ENCODE data around the gene PCBD2.
"Not testable (repeated sequence)": the region's sequence is repeated elsewhere in the genome, so short reads cannot be mapped to it uniquely, and the experiment has no call there.

Gene PCBD2

DNA sequence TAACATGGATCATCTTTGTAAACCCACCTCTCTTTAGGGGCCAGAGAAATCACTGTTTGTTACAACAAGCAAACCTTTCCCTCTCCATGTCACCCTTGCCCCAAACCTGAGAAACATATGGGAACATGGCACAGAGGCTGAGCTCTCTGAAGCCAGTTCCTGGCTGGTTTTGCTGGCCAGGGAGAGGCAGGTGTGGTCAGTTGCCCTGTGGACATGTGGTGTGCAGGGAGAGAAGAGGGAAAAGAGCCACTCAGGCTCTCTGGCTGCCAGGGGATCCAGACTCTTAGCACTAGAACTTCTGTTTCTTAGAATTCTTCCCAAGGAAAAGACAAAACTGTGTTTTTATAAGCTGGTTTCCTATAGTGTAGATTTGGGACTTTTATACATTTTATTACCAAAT lies 58.2 kb downstream of the PCBD2 start:
- DNase-seq (ENCODE audit: low spot score), result no peak

GRCh38 chr5:134964359-134965270 lies 59.7 kb downstream of the PCBD2 start:
- no peak for DNase-seq (ENCODE audit: low spot score)

GRCh38 chr5:134965271-134965825 lies 60.4 kb downstream of the PCBD2 start:
- no peak for DNase-seq (ENCODE audit: low spot score)

- DNase-seq (ENCODE audit: low spot score), result no peak
Observed at GRCh38 chr5:134967607-134968006, 62.7 kb downstream of the PCBD2 start, which contains the start of gene CATSPER3. TSS of gene CATSPER3 (plus strand) at chr5:134967907. CDS start at chr5:134967992, 85 bp downstream.

DNA sequence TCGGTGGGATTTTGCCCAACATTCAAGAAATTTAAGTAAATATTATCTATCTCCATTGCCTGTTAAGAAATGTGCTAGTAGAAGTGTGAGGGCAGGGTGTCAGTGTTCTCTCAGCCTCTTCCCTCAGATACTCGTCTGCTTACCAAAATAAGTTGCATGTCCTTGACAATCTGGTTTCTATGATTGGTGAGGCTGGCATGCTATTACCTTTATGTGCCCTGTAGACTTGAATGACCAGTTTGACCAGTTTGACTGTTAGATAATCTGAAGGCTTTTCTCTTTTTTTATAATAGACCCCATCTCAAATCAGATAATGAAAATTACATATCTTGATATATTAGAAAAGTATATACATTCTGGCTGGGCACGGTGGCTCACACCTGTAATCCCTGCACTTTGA lies 63.1 kb downstream of the PCBD2 start:
- no peak for DNase-seq (ENCODE audit: low spot score)

DNA sequence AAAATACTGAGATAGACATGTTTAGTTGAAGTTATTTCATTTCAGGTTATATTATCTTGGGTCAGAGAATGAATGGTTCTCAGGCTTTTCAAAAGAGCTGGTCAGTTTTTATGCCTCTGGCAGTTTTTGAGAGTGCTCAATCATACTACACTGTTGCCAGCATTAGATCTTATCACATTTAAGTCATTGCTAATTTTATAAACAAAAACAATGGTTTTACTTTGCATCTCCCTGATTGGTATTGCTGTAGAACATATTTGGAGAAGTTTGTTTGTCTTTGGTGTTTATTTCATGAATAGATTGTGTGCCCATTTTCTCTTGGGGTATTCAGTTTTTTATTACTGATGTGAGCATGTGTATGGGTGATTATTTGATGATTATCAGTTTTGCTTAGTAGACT lies 64.2 kb downstream of the PCBD2 start:
- no peak for DNase-seq (ENCODE audit: low spot score)

GRCh38 chr5:134975078-134975715 lies 70.3 kb downstream of the PCBD2 start:
- no peak for DNase-seq (ENCODE audit: low spot score)

- DNase-seq (ENCODE audit: low spot score), result no peak
Observed at GRCh38 chr5:134975843-134976242, 70.9 kb downstream of the PCBD2 start.

GRCh38 chr5:134976841-134977240 lies 71.9 kb downstream of the PCBD2 start:
- no peak for DNase-seq (ENCODE audit: low spot score)

DNA sequence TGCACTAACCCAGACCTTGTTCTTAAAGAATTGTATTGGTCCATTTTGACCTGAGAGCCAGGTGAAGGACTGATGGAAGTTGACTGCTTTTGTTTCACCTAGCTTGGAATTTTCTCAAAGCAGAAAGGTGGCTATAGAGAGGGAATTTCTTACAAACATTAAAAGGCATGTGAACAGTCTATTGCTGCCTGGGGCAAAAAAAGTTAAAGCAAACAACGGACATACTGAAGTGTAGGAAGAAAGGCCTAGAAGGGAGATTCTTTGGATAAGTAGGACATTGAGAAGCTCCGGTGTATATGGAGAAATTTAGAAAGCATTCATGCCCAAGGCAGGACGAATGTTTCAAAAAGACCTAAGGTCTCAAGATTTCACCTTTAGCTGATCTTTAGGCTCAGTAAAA lies 74.5 kb downstream of the PCBD2 start:
- no peak for DNase-seq (ENCODE audit: low spot score)

GRCh38 chr5:134982230-134982629 lies 77.3 kb downstream of the PCBD2 start:
- no peak for DNase-seq (ENCODE audit: low spot score)

GRCh38 chr5:134989266-134989830 lies 84.4 kb downstream of the PCBD2 start:
- no peak for DNase-seq (ENCODE audit: low spot score)

- DNase-seq (ENCODE audit: low spot score), result not testable (repeated sequence)
Observed at GRCh38 chr5:134990183-134990582, 85.3 kb downstream of the PCBD2 start.

DNA sequence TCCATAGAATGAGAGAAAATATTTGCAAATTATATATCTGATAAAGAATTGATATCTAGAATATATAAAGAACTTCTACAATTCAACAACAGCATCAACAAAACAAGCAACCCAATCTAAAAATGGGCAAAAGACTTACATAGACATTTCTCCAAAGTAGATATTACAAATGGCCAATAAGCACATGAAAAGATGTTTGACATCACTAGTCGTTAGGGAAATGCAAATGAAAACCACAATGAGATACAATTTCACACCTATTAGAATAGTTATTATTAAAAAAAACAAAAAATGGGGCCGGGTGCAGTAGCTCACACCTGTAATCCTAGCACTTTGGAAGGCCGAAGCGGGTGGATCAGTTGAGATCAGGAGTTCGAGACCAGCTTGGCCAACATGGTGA lies 87.2 kb downstream of the PCBD2 start:
- no peak for DNase-seq (ENCODE audit: low spot score)

DNA sequence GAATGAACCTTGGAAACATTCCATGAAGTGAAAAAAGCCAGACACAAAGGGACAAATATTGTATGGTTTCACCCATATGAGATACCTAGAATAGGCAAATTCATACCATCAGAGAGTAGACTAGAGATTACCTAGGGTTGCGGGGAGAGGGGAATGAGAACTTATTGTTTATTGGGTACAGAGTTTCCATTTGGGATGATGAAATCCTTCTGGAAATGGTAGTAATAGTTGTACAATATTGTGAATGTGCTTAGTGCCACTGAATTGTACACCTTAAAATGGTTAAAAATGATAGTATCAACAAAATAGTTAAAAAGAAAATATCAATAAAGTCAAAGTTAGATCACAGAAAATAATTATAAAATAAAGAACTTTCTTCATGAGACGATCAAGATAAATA lies 88.2 kb downstream of the PCBD2 start:
- no peak for DNase-seq (ENCODE audit: low spot score)

DNA sequence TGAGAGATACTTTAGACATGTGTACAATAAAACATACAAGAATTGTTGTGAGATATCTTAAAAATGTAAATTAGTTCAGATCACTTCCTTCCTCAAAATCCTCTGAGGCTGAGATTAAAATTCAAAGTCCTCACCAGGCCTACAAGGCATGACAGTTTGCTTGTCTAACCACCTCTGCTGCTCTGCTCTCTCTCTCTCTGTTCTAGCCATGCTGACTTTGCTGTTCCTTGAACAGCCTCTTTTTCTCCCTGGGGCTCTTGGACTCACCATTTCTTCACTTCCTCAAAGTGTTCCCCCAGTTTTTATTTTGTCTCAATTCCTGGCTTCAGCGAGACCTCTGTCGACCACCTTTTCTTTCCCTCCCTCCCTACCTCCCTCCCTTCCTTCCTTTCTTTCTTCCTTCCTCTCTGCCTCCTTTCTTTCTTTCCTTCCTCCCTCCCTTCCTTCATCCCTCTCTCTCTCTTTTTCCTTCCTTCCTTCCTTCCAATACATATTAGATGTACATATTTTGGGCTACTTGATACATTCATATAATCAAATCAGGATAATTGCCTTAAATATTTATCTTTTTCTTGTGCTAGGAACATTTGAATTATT lies 89.7 kb downstream of the PCBD2 start:
- peak; percentile 42 for DNase-seq (ENCODE audit: low spot score)

GRCh38 chr5:134995850-134996402 lies 91.0 kb downstream of the PCBD2 start:
- DNase-seq (ENCODE audit: low spot score), result no peak

- DNase-seq (ENCODE audit: low spot score), result no peak
Observed at GRCh38 chr5:134997015-134997414, 92.1 kb downstream of the PCBD2 start.

DNA sequence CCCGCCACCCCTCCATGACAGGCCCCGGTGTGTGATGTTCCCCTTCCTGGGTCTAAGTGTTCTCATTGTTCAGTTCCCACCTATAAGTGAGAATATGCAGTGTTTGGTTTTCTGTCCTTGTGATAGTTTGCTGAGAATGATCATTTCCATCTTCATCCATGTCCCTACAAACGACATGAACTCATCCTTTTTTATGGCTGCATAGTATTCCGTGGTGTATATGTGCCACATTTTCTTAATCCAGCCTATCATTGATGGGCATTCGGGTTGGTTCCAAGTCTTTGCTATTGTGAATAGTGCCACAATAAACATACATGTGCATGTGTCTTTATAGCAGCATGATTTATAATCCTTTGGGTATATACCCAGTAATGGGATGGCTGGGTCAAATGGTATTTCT lies 93.1 kb downstream of the PCBD2 start:
- DNase-seq (ENCODE audit: low spot score), result not testable (repeated sequence)

GRCh38 chr5:135004376-135004775 lies 99.4 kb downstream of the PCBD2 start:
- DNase-seq (ENCODE audit: low spot score), result no peak

DNA sequence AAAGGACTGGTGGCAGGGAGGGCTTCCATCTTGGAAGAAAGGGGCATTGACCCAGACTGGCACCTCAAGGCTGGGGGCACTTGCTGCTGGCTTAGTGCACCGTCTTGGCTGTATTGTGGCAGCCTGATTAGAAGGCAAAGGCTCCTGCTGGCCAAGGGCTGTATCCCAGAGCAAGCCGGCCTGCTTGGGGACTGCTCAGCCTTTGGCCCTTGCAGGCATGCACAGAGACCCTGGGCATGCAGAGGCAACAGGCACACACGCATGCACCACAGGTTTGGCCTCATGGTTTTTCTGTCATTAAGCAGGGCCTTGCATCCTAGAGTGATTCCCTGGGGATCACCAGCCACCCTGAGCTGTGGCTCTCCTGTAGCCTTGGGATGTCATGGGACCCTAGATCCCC lies 100.1 kb downstream of the PCBD2 start:
- no peak for DNase-seq (ENCODE audit: low spot score)

- DNase-seq (ENCODE audit: low spot score), result peak; percentile 0
Observed at GRCh38 chr5:135007305-135007704, 102.4 kb downstream of the PCBD2 start.

All from germinal center (tissue), 1 donor.